Immature natural killer cell (primary cell): ENCODE measurements around the gene ALG1L2. TPM values are rescaled to one million over a fixed set of nuclear protein-coding genes. Genes with fewer than 3 reads are reported as not detected.
A peak's percentile ranks its signal among the peaks of the same experiment; 100 is the strongest.
"Not testable (repeated sequence)": the region's sequence is repeated elsewhere in the genome, so short reads cannot be mapped to it uniquely, and the experiment has no call there.

Source experiments
- DNase-seq, 3 donors: peaks; one replicate each; pipeline ENCODE4 v3.0.0; 2022; ENCODE audit warnings: mixed read lengths in 1 of 3
- H3K27ac Mint-ChIP-seq, 6 donors: one replicate each; pipeline ENCODE4 v1.8.0; 2020; ENCODE audit warnings: mixed read lengths in 6 of 6, mild to moderate bottlenecking in 5 of 6, inconsistent platforms in 4 of 6, moderate library complexity in 3 of 6
- H3K27me3 Mint-ChIP-seq, 3 donors: one replicate each; pipeline ENCODE4 v1.8.0; 2020 to 2021; ENCODE audit warnings: low read depth in 3 of 3, mild to moderate bottlenecking in 3 of 3, mixed read lengths in 3 of 3, moderate library complexity in 3 of 3, inconsistent platforms in 1 of 3
- H3K36me3 Mint-ChIP-seq, 3 donors: one replicate each; pipeline ENCODE4 v1.8.0; 2020; ENCODE audit warnings: mixed read lengths in 3 of 3, inconsistent platforms in 2 of 3, mild to moderate bottlenecking in 2 of 3
- H3K4me1 Mint-ChIP-seq, 2 donors: one replicate each; pipeline ENCODE4 v1.8.0; 2020; ENCODE audit warnings: inconsistent platforms in 2 of 2, mild to moderate bottlenecking in 2 of 2, mixed read lengths in 2 of 2, moderate library complexity in 1 of 2
- H3K4me3 Mint-ChIP-seq, 5 donors: one replicate each; pipeline ENCODE4 v1.8.0; 2020; ENCODE audit warnings: mild to moderate bottlenecking in 5 of 5, mixed read lengths in 5 of 5, inconsistent platforms in 3 of 5, moderate library complexity in 3 of 5
- H3K9me3 Mint-ChIP-seq, 6 donors: one replicate each; pipeline ENCODE4 v1.8.0; 2020; ENCODE audit warnings: mild to moderate bottlenecking in 6 of 6, mixed read lengths in 6 of 6, inconsistent platforms in 4 of 6, moderate library complexity in 3 of 6
- polyA plus RNA-seq, 3 donors: library from polyadenylated mRNA; unstranded; fragments of 300-500 nt; fragmentation: Illumina TruSeq; gene quantifications; one replicate each; pipeline ENCODE4 v1.2.3, GENCODE V29; 2021

The ALG1L2 gene, protein sequence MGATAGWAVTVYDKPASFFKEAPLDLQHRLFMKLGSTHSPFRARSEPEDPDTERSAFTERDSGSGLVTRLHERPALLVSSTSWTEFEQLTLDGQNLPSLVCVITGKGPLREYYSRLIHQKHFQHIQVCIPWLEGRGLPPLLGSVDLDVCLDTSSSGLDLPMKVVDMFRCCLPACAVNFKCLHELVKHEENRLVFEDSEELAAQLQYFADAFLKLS
- under 1 TPM in 1 of 3 donors, not detected in 2; 0.83 TPM for polyA plus RNA-seq

GRCh38 chr3:130081351-130081881 lies at the start of gene ALG1L2:
ALG1L2 (plus strand) TSS chr3:130081831; CDS start chr3:130082017, 186 bp downstream.
- peaks cover 0 to 6% (median 0%) of the 10 kb centered on the region in 3 donors for H3K36me3 Mint-ChIP-seq
- no peaks in the 10 kb centered on the region for H3K9me3 Mint-ChIP-seq
- H3K4me3 Mint-ChIP-seq, result no peak within 1 kb of the TSS
- no peaks in the 10 kb centered on the region for H3K4me1 Mint-ChIP-seq
- H3K27ac Mint-ChIP-seq, result no peak within 1 kb of the TSS
- no peak for DNase-seq
- peaks cover 3 to 5% (median 4%) of the 10 kb centered on the region in 3 donors for H3K27me3 Mint-ChIP-seq

DNA sequence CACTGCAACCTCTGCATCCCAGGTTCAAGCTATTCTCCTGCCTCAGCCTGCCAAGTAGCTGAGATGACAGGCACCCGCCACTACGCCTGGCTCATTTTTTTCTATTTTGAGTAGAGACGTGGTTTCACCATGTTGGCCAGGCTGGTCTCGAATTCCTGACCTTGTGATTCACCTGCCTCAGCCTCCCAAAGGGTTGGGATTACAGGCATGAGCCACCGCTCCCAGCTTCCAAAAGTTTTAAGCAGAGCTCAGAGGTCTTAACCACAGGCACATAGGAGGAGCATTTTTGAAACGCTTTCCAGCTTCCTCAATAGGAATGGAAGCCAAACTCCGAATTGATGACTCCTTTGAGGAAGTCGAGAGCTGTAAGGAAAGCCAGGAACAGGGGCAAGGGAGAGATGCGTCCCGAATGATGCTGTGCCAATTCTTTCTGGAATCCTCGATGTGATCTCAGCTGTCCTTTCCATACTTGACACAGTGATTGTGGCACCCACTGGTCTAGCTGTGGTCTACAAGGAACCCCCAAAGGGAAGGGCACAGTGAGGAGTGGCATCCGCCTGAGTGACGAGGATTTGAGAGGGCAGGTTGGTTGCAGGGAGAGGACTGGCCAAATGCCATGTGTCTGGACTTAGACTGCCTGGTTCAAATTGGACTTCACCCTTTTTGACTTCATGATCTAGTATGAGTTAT lies 44.4 kb upstream of the ALG1L2 start:
- not testable (repeated sequence) for H3K4me1 Mint-ChIP-seq, H3K36me3 Mint-ChIP-seq

DNA sequence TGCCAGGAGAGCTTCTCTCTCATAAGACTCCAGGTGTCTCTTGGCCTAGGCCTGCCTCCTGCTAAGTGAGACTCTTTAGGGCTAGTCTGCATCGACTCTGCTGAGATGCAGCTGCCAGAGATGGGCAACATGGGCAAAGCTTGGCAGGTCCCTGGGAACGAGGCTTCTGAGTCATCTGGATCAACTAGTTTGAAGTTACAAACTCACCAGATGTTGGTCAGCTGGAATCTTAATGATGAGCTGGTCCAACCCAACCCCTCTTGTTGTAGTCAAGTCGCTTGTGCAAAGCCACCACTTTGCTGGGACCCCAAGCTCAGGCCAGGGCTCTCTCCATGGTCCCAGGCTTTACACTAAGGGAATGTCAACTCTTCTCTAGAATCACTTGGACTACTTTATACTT lies 38.9 kb upstream of the ALG1L2 start:
- H3K36me3 Mint-ChIP-seq, H3K9me3 Mint-ChIP-seq, H3K4me3 Mint-ChIP-seq, DNase-seq, H3K27me3 Mint-ChIP-seq, H3K4me1 Mint-ChIP-seq, H3K27ac Mint-ChIP-seq: not testable (repeated sequence)

More for the DNA sequence above, 44.4 kb upstream of the ALG1L2 start:
- H3K9me3 Mint-ChIP-seq, DNase-seq, H3K27ac Mint-ChIP-seq, H3K27me3 Mint-ChIP-seq, H3K4me3 Mint-ChIP-seq: not testable (repeated sequence)

- not testable (repeated sequence) for H3K4me3 Mint-ChIP-seq
Measured at GRCh38 chr3:130043658-130044057, 38.0 kb upstream of the ALG1L2 start.

GRCh38 chr3:130044370-130044769 lies 37.3 kb upstream of the ALG1L2 start:
- H3K27ac Mint-ChIP-seq, result no peak overlapping the region
- DNase-seq, result no peak
- no peaks in the 10 kb centered on the region for H3K9me3 Mint-ChIP-seq
- peaks cover 0 to 2% (median 0%) of the 10 kb centered on the region in 3 donors for H3K27me3 Mint-ChIP-seq
- no peak overlapping the region for H3K4me3 Mint-ChIP-seq
- no peaks in the 10 kb centered on the region for H3K36me3 Mint-ChIP-seq
- H3K4me1 Mint-ChIP-seq, result peaks cover 3 to 7% of the 10 kb centered on the region in 2 donors

More at GRCh38 chr3:130043658-130044057, 38.0 kb upstream of the ALG1L2 start:
- not testable (repeated sequence) for H3K9me3 Mint-ChIP-seq, H3K36me3 Mint-ChIP-seq, H3K4me1 Mint-ChIP-seq, H3K27me3 Mint-ChIP-seq, DNase-seq
- peak overlapping the region in 1 of 6 donors; percentile 13 for H3K27ac Mint-ChIP-seq

DNA sequence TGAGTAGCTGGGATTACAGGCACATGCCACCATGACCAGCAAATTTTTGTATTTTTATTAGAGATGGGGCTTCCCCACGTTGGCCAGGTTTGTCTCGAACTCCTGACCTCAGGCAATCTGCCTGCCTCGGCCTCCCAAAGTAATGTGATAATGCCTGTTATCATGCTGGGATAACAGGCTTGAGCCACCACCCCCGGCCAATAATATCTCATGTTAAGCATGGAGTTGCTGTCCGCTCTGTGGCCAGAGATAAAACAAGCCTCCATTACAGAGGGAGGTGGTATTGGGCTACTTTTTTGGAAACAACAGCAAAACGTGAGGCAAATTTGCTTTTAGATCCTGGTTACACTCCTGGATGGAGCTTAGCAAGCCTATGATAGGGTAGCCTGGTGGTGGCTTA lies 32.9 kb upstream of the ALG1L2 start:
- H3K4me3 Mint-ChIP-seq, result no peak overlapping the region
- no peaks in the 10 kb centered on the region for H3K4me1 Mint-ChIP-seq
- H3K9me3 Mint-ChIP-seq, result no peaks in the 10 kb centered on the region
- no peak overlapping the region for H3K27ac Mint-ChIP-seq
- no peak for DNase-seq
- no peaks in the 10 kb centered on the region for H3K36me3 Mint-ChIP-seq
- peaks cover 0 to 1% (median 0%) of the 10 kb centered on the region in 3 donors for H3K27me3 Mint-ChIP-seq

DNA sequence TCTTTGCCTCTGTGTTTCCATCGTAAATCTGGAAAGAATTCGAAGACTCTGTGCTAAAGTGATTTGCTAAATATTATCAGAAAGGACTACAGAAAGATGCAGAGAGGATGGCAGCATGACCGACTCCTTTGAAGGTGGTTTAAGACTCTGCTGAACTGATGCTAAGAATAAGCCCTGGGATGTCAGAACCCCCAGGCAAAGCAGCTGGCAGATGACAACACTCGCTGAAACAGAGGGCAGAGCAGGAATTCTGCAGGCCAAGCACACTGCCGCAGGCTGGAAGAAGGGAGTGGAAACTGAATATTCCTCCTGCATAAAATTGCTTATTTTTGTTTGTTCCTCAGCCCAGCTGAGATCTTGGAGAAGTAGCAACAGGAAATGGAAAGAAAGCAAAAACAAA lies 29.3 kb upstream of the ALG1L2 start:
- not testable (repeated sequence) for H3K4me1 Mint-ChIP-seq, H3K27me3 Mint-ChIP-seq, DNase-seq, H3K36me3 Mint-ChIP-seq, H3K9me3 Mint-ChIP-seq, H3K27ac Mint-ChIP-seq, H3K4me3 Mint-ChIP-seq

DNA sequence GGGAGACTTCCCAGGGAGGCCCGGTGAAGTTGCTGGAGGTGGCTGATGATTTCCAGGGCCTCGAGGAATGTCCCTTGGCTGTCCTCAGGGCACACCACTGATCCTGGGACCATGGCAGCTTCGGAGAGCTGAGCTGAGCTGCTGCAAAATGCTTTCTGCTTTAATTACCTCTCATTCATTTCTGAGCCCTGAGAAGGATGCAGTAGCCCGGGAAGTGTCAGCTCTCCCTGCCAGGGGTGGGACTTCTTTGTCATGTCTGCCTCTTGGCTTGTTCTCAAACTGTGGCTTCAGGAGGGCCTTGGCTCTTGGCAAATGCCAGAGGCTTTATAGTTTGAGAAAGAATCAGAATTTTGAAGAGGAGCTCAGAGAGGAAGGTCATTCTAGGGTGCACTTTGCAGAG lies 28.7 kb upstream of the ALG1L2 start:
- not testable (repeated sequence) for H3K4me3 Mint-ChIP-seq, H3K27me3 Mint-ChIP-seq, H3K9me3 Mint-ChIP-seq, H3K36me3 Mint-ChIP-seq, DNase-seq, H3K4me1 Mint-ChIP-seq, H3K27ac Mint-ChIP-seq

DNA sequence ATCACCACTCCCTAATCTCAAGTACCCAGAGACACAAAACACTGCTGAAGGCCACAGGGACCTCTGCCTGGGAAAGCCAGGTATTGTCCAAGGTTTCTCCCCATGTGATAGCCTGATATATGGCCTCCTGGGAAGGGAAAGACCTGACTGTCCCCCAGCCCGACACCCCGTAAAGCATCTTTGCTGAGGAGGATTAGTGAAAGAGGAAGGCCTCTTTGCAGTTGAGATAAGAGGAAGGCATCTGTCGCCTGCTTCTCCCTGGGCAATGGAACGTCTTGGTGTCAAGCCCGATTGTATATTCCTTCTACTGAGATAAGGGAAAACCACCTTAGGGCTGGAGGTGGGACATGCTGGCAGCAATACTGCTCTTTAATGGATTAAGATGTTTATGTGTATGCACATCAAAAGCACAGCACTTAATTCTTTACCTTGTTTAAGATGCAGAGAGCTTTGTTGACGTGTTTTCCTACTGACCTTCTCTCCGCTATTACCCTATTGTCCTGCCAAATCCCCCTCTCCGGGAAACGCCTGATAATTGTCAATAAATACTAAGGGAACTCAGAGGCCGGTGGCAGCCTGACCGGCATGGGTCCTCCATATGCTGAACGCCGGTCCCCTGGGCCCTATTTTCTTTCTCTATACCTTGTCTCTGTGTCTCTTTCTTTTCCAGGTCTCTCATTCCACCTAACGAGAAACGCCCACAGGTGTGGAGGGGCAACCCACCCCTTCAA lies 23.9 kb upstream of the ALG1L2 start:
- H3K9me3 Mint-ChIP-seq, H3K27me3 Mint-ChIP-seq, H3K27ac Mint-ChIP-seq: not testable (repeated sequence)

GRCh38 chr3:130058267-130058657 lies 23.4 kb upstream of the ALG1L2 start:
- not testable (repeated sequence) for H3K4me3 Mint-ChIP-seq, H3K27ac Mint-ChIP-seq, H3K36me3 Mint-ChIP-seq, H3K27me3 Mint-ChIP-seq, H3K9me3 Mint-ChIP-seq, DNase-seq, H3K4me1 Mint-ChIP-seq

More for the DNA sequence above, 23.9 kb upstream of the ALG1L2 start:
- DNase-seq, H3K4me1 Mint-ChIP-seq, H3K36me3 Mint-ChIP-seq, H3K4me3 Mint-ChIP-seq: not testable (repeated sequence)

GRCh38 chr3:130058716-130059115 lies 22.9 kb upstream of the ALG1L2 start:
- DNase-seq, H3K4me3 Mint-ChIP-seq, H3K9me3 Mint-ChIP-seq, H3K27ac Mint-ChIP-seq, H3K4me1 Mint-ChIP-seq, H3K27me3 Mint-ChIP-seq, H3K36me3 Mint-ChIP-seq: not testable (repeated sequence)

DNA sequence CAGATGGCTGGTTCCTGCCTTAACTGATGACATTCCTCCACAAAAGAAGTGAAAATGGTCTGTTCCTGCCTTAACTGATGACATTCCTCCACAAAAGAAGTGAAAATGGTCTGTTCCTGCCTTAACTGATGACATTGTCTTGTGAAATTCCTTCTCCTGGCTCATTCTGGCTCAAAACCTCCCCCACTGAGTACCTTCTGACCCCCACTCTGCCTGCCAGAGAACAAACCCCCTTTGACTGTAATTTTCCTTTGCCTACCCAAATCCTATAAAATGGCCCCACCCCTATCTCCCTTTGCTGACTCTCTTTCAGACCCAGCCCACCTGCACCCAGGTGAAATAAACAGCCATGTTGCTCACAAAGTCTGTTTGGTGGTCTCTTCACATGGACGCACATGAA lies 22.5 kb upstream of the ALG1L2 start:
- DNase-seq, H3K27ac Mint-ChIP-seq, H3K36me3 Mint-ChIP-seq, H3K9me3 Mint-ChIP-seq, H3K4me3 Mint-ChIP-seq, H3K4me1 Mint-ChIP-seq, H3K27me3 Mint-ChIP-seq: not testable (repeated sequence)

- H3K4me3 Mint-ChIP-seq, result no peak overlapping the region
- no peak overlapping the region for H3K27ac Mint-ChIP-seq
- no peaks in the 10 kb centered on the region for H3K4me1 Mint-ChIP-seq
- H3K27me3 Mint-ChIP-seq, result no peaks in the 10 kb centered on the region
- no peak for DNase-seq
- no peaks in the 10 kb centered on the region for H3K36me3 Mint-ChIP-seq
- H3K9me3 Mint-ChIP-seq, result no peaks in the 10 kb centered on the region
Measured at GRCh38 chr3:130073582-130073981, 8.0 kb upstream of the ALG1L2 start.

GRCh38 chr3:130077636-130078035 lies 4.0 kb upstream of the ALG1L2 start:
- Mint-ChIP-seq H3K4me3 (no peak overlapping the region), H3K27ac (no peak overlapping the region), H3K27me3 (peaks cover 2 to 4% (median 3%) of the 10 kb centered on the region in 3 donors), H3K4me1 (no peaks in the 10 kb centered on the region), H3K9me3 (no peaks in the 10 kb centered on the region), H3K36me3 (peaks cover 0 to 6% (median 0%) of the 10 kb centered on the region in 3 donors)
- DNase-seq, result no peak
